ENCODE measurements around the gene DUOXA1. TPM values are rescaled to one million over a fixed set of nuclear protein-coding genes. Genes with fewer than 3 reads are reported as not detected.

The DUOXA1 gene
- total and polyA plus RNA-seq, 9 donors, result 0.30 to 4.1 (median 0.77) TPM

- no peak overlapping the region for H3K4me3 ChIP-seq
- no peak overlapping the region for H3K27ac ChIP-seq
- H3K36me3 ChIP-seq, result no peaks in the 10 kb centered on the region
- no peaks in the 10 kb centered on the region for H3K27me3 ChIP-seq
- DNase-seq, result no peak
- TF ChIP-seq CTCF (IDR thresholded peaks at IDR 0.05) (no peak), EP300 (IDR thresholded peaks at IDR 0.05) (no peak), POLR2A (IDR thresholded peaks at IDR 0.05) (no peak)
- no peaks in the 10 kb centered on the region for H3K9me3 ChIP-seq
- H3K4me1 ChIP-seq (ENCODE audit: insufficient read depth), result no peaks in the 10 kb centered on the region
- WGBS, 3 donors, result 60 to 82% (median 67%) methylated on average over 6 of the region's 6 CpGs
- intact Hi-C loops (cut with DNase I), result no loop called here
Observed at GRCh38 chr15:45150481-45150880, 20.8 kb upstream of the DUOXA1 start.

GRCh38 chr15:45149060-45149459, 19.4 kb upstream of the DUOXA1 start:
- Histone ChIP-seq H3K9me3 (no peaks in the 10 kb centered on the region), H3K27me3 (no peaks in the 10 kb centered on the region), H3K27ac (no peak overlapping the region), H3K4me3 (no peak overlapping the region), H3K4me1 (ENCODE audit: insufficient read depth) (no peaks in the 10 kb centered on the region), H3K36me3 (no peaks in the 10 kb centered on the region)
- intact Hi-C loops (cut with DNase I), result no loop called here
- 77 to 89% (median 80%) methylated on average over 1 of the region's 1 CpG for WGBS, 3 donors
- no peak for TF ChIP-seq EP300 (IDR thresholded peaks at IDR 0.05)
- no peak for TF ChIP-seq CTCF (IDR thresholded peaks at IDR 0.05)
- no peak for TF ChIP-seq POLR2A (IDR thresholded peaks at IDR 0.05)
- no peak for DNase-seq

- whole genome bisulfite sequencing, 3 donors, result 79 to 87% (median 84%) methylated on average over 12 of the region's 12 CpGs
- Histone ChIP-seq H3K4me1 (ENCODE audit: insufficient read depth) (no peaks in the 10 kb centered on the region), H3K27ac (no peak overlapping the region), H3K4me3 (no peak overlapping the region), H3K27me3 (no peaks in the 10 kb centered on the region), H3K9me3 (no peaks in the 10 kb centered on the region), H3K36me3 (no peaks in the 10 kb centered on the region)
- DNase-seq, result no peak
- TF ChIP-seq EP300 (IDR thresholded peaks at IDR 0.05) (no peak), CTCF (IDR thresholded peaks at IDR 0.05) (no peak), POLR2A (IDR thresholded peaks at IDR 0.05) (no peak)
- intact Hi-C loops (cut with DNase I), result no loop called here
Observed at GRCh38 chr15:45148076-45149059, 18.7 kb upstream of the DUOXA1 start.

GRCh38 chr15:45147606-45148005, 17.9 kb upstream of the DUOXA1 start:
- intact Hi-C loops (cut with DNase I), result no loop called here
- no peaks in the 10 kb centered on the region for H3K36me3 ChIP-seq
- no peaks in the 10 kb centered on the region for H3K27me3 ChIP-seq
- H3K4me3 ChIP-seq, result no peak overlapping the region
- no peaks in the 10 kb centered on the region for H3K4me1 ChIP-seq (ENCODE audit: insufficient read depth)
- TF ChIP-seq CTCF (IDR thresholded peaks at IDR 0.05) (no peak), POLR2A (IDR thresholded peaks at IDR 0.05) (no peak), EP300 (IDR thresholded peaks at IDR 0.05) (no peak)
- DNase-seq, result no peak
- H3K27ac ChIP-seq, result no peak overlapping the region
- 89 to 98% (median 93%) methylated on average over 6 to 7 of the region's 7 CpGs for WGBS, 3 donors
- no peaks in the 10 kb centered on the region for H3K9me3 ChIP-seq

Measured in ovary (tissue), 9 donors.